ENCODE results near the gene PKD2L1. TPM values are rescaled to one million over a fixed set of nuclear protein-coding genes. Genes with fewer than 3 reads are reported as not detected.

PKD2L1 gene
- total RNA-seq, 2 experiments from 2014 or later = 0.76 TPM; not detected in 1

GRCh38 chr10:100344241-100344788 lies 14.3 kb upstream of the PKD2L1 start:
- Histone ChIP-seq H3K4me1 (ENCODE audit: insufficient read depth, low read length, poor library complexity, severe bottlenecking) (peaks cover 48% of the 10 kb centered on the region), H4K20me1 (ENCODE audit: insufficient read depth, low read length) (peaks cover 17% of the 10 kb centered on the region), H3K27ac (ENCODE audit: low read depth, low read length, poor library complexity, severe bottlenecking) (no peak overlapping the region), H3K9me2 (ENCODE audit: insufficient read depth, low read length) (no peaks in the 10 kb centered on the region), H3K4me3 (ENCODE audit: low read depth, low read length, poor library complexity, severe bottlenecking) (no peak overlapping the region), H3K9me3 (ENCODE audit: low read length) (no peaks in the 10 kb centered on the region), H2AFZ (ENCODE audit: low read length) (no peak overlapping the region), H3K36me3 (ENCODE audit: insufficient read depth, low read length) (peaks cover 21% of the 10 kb centered on the region), H3K79me2 (ENCODE audit: insufficient read depth, low read depth, low read length) (peaks cover 31% of the 10 kb centered on the region), H3K4me2 (ENCODE audit: low read length) (no peak overlapping the region)
- intact Hi-C loops (cut with micrococcal nuclease; ENCODE audit: unreplicated experiment) = no loop called here
- ChIA-PET CTCF (ENCODE audit: unreplicated experiment) (no interaction called here), POLR2A (interaction anchor here (0.7 to 8.5 kb wide), 8 partner anchors 15 to 170 kb away, joined by 3 to 88 read pairs (median 9); no protein-coding TSS in a partner anchor)
- TF ChIP-seq CTCF (conservative IDR thresholded peaks at IDR 0.05; ENCODE audit: low read length) (no peak), EZH2phosphoT487 (IDR thresholded peaks at IDR 0.05; ENCODE audit: borderline replicate concordance, low read depth, low read length) (no peak)
- DNase-seq (ENCODE audit: low spot score) = no peak
- BruUV-seq (replicated peaks) = no TSS peak

GRCh38 chr10:100342627-100342972 lies 12.6 kb upstream of the PKD2L1 start:
- ChIA-PET CTCF (ENCODE audit: unreplicated experiment) (no interaction called here), POLR2A (interaction anchor here (0.6 to 2.0 kb wide), 3 partner anchors 14 to 90 kb away, joined by 3 to 7 read pairs (median 4); no protein-coding TSS in a partner anchor)
- Histone ChIP-seq H3K27ac (ENCODE audit: low read depth, low read length, poor library complexity, severe bottlenecking) (no peak overlapping the region), H3K36me3 (ENCODE audit: insufficient read depth, low read length) (peaks cover 3% of the 10 kb centered on the region), H4K20me1 (ENCODE audit: insufficient read depth, low read length) (peaks cover 1% of the 10 kb centered on the region; the same call in 1 of the 2 replicates), H3K9me3 (ENCODE audit: low read length) (no peaks in the 10 kb centered on the region), H3K79me2 (ENCODE audit: insufficient read depth, low read depth, low read length) (peaks cover 14% of the 10 kb centered on the region), H3K4me3 (ENCODE audit: low read depth, low read length, poor library complexity, severe bottlenecking) (no peak overlapping the region), H2AFZ (ENCODE audit: low read length) (no peak overlapping the region), H3K4me2 (ENCODE audit: low read length) (no peak overlapping the region), H3K4me1 (ENCODE audit: insufficient read depth, low read length, poor library complexity, severe bottlenecking) (peaks cover 48% of the 10 kb centered on the region), H3K9me2 (ENCODE audit: insufficient read depth, low read length) (no peaks in the 10 kb centered on the region)
- TF ChIP-seq CTCF (conservative IDR thresholded peaks at IDR 0.05; ENCODE audit: low read length) (peak; percentile 7; the same call in 1 of the 2 replicates), EZH2phosphoT487 (IDR thresholded peaks at IDR 0.05; ENCODE audit: borderline replicate concordance, low read depth, low read length) (no peak)
- DNase-seq (ENCODE audit: low spot score) = no peak
- intact Hi-C loops (cut with micrococcal nuclease; ENCODE audit: unreplicated experiment) = no loop called here
- no TSS peak for BruUV-seq (replicated peaks)

- Histone ChIP-seq H3K4me1 (ENCODE audit: insufficient read depth, low read length, poor library complexity, severe bottlenecking) (peaks cover 48% of the 10 kb centered on the region), H3K4me3 (ENCODE audit: low read depth, low read length, poor library complexity, severe bottlenecking) (no peak overlapping the region), H3K9me3 (ENCODE audit: low read length) (no peaks in the 10 kb centered on the region), H3K79me2 (ENCODE audit: insufficient read depth, low read depth, low read length) (peaks cover 9% of the 10 kb centered on the region; the same call in 1 of the 2 replicates), H4K20me1 (ENCODE audit: insufficient read depth, low read length) (no peaks in the 10 kb centered on the region), H3K36me3 (ENCODE audit: insufficient read depth, low read length) (no peaks in the 10 kb centered on the region), H3K27ac (ENCODE audit: low read depth, low read length, poor library complexity, severe bottlenecking) (no peak overlapping the region), H3K4me2 (ENCODE audit: low read length) (no peak overlapping the region), H2AFZ (ENCODE audit: low read length) (no peak overlapping the region), H3K9me2 (ENCODE audit: insufficient read depth, low read length) (no peaks in the 10 kb centered on the region)
- TF ChIP-seq EZH2phosphoT487 (IDR thresholded peaks at IDR 0.05; ENCODE audit: borderline replicate concordance, low read depth, low read length) (no peak), CTCF (conservative IDR thresholded peaks at IDR 0.05; ENCODE audit: low read length) (peak; percentile 70)
- DNase-seq (ENCODE audit: low spot score) = peak; percentile 51
- CTCF ChIA-PET (ENCODE audit: unreplicated experiment) = no interaction called here
- POLR2A ChIA-PET = interaction anchor here (2.0 kb wide), 1 partner anchor 29 kb away, joined by 7 read pairs; no protein-coding TSS in a partner anchor
- intact Hi-C loops (cut with micrococcal nuclease; ENCODE audit: unreplicated experiment) = no loop called here
- BruUV-seq (replicated peaks) = no TSS peak
Measured at GRCh38 chr10:100341953-100342626, 12.1 kb upstream of the PKD2L1 start.
